RWPE2 (cell line): ENCODE data around the gene SLC31A1.

ENCODE experiments used
- ATAC-seq: fragments of 200-7000 bp; cut with Tn5 transposase; 3 replicates; pipeline ENCODE4 v1.9.1; 2021; ENCODE audit warnings: low read depth
- DNase-seq: peaks from one replicate; pipeline ENCODE4 v3.0.0-alpha.2; 2020; ENCODE audit warnings: low spot score
- H3K27ac ChIP-seq: fragments of 450-650 bp; 2 replicates; pipeline ENCODE4 v1.5.1; 2017; ENCODE audit warnings: mild to moderate bottlenecking; ENCODE audit not compliant: poor library complexity, severe bottlenecking
- H3K27me3 ChIP-seq: fragments of 250-450 bp; sonication (Bioruptor Pico); 2 replicates; pipeline ENCODE4 v1.5.1; 2021; ENCODE audit warnings: mild to moderate bottlenecking, moderate library complexity; ENCODE audit not compliant: insufficient read depth, poor library complexity, severe bottlenecking
- H3K36me3 ChIP-seq: fragments of 250-450 bp; sonication (Bioruptor Pico); 2 replicates; pipeline ENCODE4 v1.5.1; 2020; ENCODE audit warnings: low read depth, mild to moderate bottlenecking, moderate library complexity
- H3K4me1 ChIP-seq: fragments of 250-450 bp; sonication (Bioruptor Pico); 2 replicates; pipeline ENCODE4 v1.5.1; 2021; ENCODE audit warnings: mild to moderate bottlenecking, moderate library complexity; ENCODE audit not compliant: insufficient read depth, poor library complexity, severe bottlenecking
- H3K4me3 ChIP-seq: fragments of 250-450 bp; sonication (Bioruptor Pico); 2 replicates; pipeline ENCODE4 v1.5.1; 2021; ENCODE audit warnings: mild to moderate bottlenecking, moderate library complexity; ENCODE audit not compliant: severe bottlenecking
- H3K9me3 ChIP-seq: fragments of 250-450 bp; sonication (Bioruptor Pico); 2 replicates; pipeline ENCODE4 v1.5.1; 2021; ENCODE audit warnings: mild to moderate bottlenecking, moderate library complexity; ENCODE audit not compliant: severe bottlenecking
- CTCF ChIP-seq: fragments of 450-650 bp; IDR thresholded peaks from one replicate; pipeline ENCODE4 v1.5.1; 2017; ENCODE audit warnings: mild to moderate bottlenecking, moderate library complexity; ENCODE audit not compliant: poor library complexity, severe bottlenecking

Gene SLC31A1

DNA sequence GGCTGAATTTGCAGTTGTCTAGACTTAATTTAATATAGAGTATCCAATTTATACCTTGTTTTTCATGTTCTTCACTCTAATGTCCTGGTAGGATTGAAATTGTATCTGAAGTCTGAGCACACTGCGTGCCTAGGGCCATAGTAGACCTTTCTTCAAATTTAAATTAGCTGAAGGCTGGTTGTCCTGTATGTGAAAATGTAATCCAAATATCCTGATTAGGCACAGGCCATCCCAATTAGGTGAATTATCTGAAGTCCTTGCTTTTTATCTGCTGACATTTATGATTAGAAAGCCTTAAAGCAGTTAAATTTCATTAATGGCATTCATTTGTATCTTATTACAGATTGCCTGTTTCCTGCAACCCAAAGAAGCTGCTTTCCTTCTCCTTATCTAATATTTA lies 33.6 kb downstream of the SLC31A1 start:
- H3K36me3 ChIP-seq, result peaks cover 23% of the 10 kb centered on the region
- no peak overlapping the region for H3K4me3 ChIP-seq
- no peak overlapping the region for H3K27ac ChIP-seq
- no peaks in the 10 kb centered on the region for H3K27me3 ChIP-seq
- no peaks in the 10 kb centered on the region for H3K4me1 ChIP-seq
- no peak for ATAC-seq
- TF ChIP-seq CTCF, result no peak
- no peaks in the 10 kb centered on the region for H3K9me3 ChIP-seq
- DNase-seq, result no peak

DNA sequence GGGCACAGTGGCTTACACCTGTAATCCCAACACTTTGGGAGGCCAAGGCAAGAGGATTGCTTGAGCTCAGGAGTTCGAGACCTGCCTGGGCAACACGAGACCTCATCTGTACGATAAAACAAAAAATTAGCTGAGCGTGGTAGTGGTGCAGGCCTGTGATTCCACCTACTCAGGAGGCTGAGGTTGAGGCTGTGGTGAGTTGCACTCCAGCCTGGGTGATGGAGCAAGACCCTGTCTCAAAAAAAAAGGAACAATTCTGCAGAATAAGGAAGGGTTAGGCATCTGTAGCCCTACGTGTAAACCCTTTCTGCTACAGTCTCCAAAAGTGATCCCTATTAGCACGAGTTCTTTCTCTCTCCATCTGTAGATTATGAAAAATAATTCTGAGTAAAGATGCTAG lies 34.1 kb downstream of the SLC31A1 start:
- peaks cover 26% of the 10 kb centered on the region for H3K36me3 ChIP-seq

GRCh38 chr9:113257863-113258262 lies 36.5 kb downstream of the SLC31A1 start:
- Histone ChIP-seq H3K27ac (no peak overlapping the region), H3K4me3 (no peak overlapping the region), H3K4me1 (no peaks in the 10 kb centered on the region), H3K27me3 (no peaks in the 10 kb centered on the region), H3K9me3 (no peaks in the 10 kb centered on the region), H3K36me3 (peaks cover 35% of the 10 kb centered on the region)
- no peak for TF ChIP-seq CTCF
- no peak for DNase-seq
- no peak for ATAC-seq

More for the DNA sequence above, 34.1 kb downstream of the SLC31A1 start:
- H3K4me3 ChIP-seq, result no peak overlapping the region
- H3K27me3 ChIP-seq, result no peaks in the 10 kb centered on the region
- H3K4me1 ChIP-seq, result no peaks in the 10 kb centered on the region
- no peak for ATAC-seq
- H3K9me3 ChIP-seq, result no peaks in the 10 kb centered on the region
- no peak for DNase-seq
- TF ChIP-seq CTCF, result no peak
- no peak overlapping the region for H3K27ac ChIP-seq

GRCh38 chr9:113258282-113258681 lies 36.9 kb downstream of the SLC31A1 start:
- ATAC-seq (no peak), DNase-seq (no peak)
- Histone ChIP-seq H3K9me3 (no peaks in the 10 kb centered on the region), H3K36me3 (peaks cover 35% of the 10 kb centered on the region), H3K4me3 (no peak overlapping the region), H3K27ac (no peak overlapping the region), H3K4me1 (no peaks in the 10 kb centered on the region), H3K27me3 (no peaks in the 10 kb centered on the region)
- no peak for TF ChIP-seq CTCF

GRCh38 chr9:113261917-113262671 lies 40.8 kb downstream of the SLC31A1 start:
- TF ChIP-seq CTCF, result no peak
- Histone ChIP-seq H3K4me3 (no peak overlapping the region), H3K36me3 (peaks cover 38% of the 10 kb centered on the region), H3K27ac (no peak overlapping the region), H3K9me3 (no peaks in the 10 kb centered on the region), H3K27me3 (no peaks in the 10 kb centered on the region), H3K4me1 (no peaks in the 10 kb centered on the region)
- DNase-seq, result no peak
- no peak for ATAC-seq
